Progenitor cell of endocrine pancreas (in vitro differentiated cells): ENCODE measurements around the gene PRMT3. TPM values are rescaled to one million over a fixed set of nuclear protein-coding genes. Genes with fewer than 3 reads are reported as not detected.

Experiments
- DNase-seq: peaks from one replicate; pipeline ENCODE4 v3.0.0; 2021; ENCODE audit warnings: low spot score; ENCODE audit not compliant: unreplicated experiment
- H3K27ac Mint-ChIP-seq: 2 replicates; pipeline ENCODE4 v1.8.0; 2021; ENCODE audit warnings: mild to moderate bottlenecking, moderate library complexity, mixed read lengths
- H3K27me3 Mint-ChIP-seq: 2 replicates; pipeline ENCODE4 v1.8.0; 2021; ENCODE audit warnings: mixed read lengths
- H3K36me3 Mint-ChIP-seq: 2 replicates; pipeline ENCODE4 v1.8.0; 2022; ENCODE audit warnings: mixed read lengths; ENCODE audit not compliant: insufficient read depth
- H3K4me1 Mint-ChIP-seq: 2 replicates; pipeline ENCODE4 v1.8.0; 2021; ENCODE audit warnings: low read depth, mixed read lengths
- H3K4me3 Mint-ChIP-seq: 2 replicates; pipeline ENCODE4 v1.8.0; 2021; ENCODE audit warnings: low read depth, mild to moderate bottlenecking, moderate library complexity, mixed read lengths
- H3K9me3 Mint-ChIP-seq: 2 replicates; pipeline ENCODE4 v1.8.0; 2021; ENCODE audit warnings: low read depth, mixed read lengths
- CTCF ChIP-seq: fragments of 200-600 bp; sonication (generic); IDR thresholded peaks from one replicate; pipeline ENCODE4 v1.5.0; 2021; ENCODE audit warnings: antibody characterized with exemption, mild to moderate bottlenecking; ENCODE audit not compliant: unreplicated experiment
- total RNA-seq: library from RNA; stranded (reverse); gene quantifications from 2 replicates; pipeline ENCODE4 v1.2.1, GENCODE V29; 2021

PRMT3 gene
- total RNA-seq, 1 donor from 2014 or later = 12.2 TPM

GRCh38 chr11:20457001-20457799 is 69.7 kb downstream of the PRMT3 start:
- H3K9me3 Mint-ChIP-seq = no peaks in the 10 kb centered on the region
- no peaks in the 10 kb centered on the region for H3K27me3 Mint-ChIP-seq
- no peak for DNase-seq
- no peaks in the 10 kb centered on the region for H3K4me1 Mint-ChIP-seq
- H3K4me3 Mint-ChIP-seq = no peak overlapping the region
- peaks cover 3% of the 10 kb centered on the region for H3K36me3 Mint-ChIP-seq
- no peak overlapping the region for H3K27ac Mint-ChIP-seq
- TF ChIP-seq CTCF = no peak

- Mint-ChIP-seq H3K27me3 (no peaks in the 10 kb centered on the region), H3K9me3 (no peaks in the 10 kb centered on the region)
- DNase-seq = no peak
These were observed 70.6 kb downstream of the PRMT3 start for GRCh38 chr11:20457934-20458680.

GRCh38 chr11:20458905-20459632 is 71.6 kb downstream of the PRMT3 start:
- no peaks in the 10 kb centered on the region for H3K4me1 Mint-ChIP-seq
- no peaks in the 10 kb centered on the region for H3K9me3 Mint-ChIP-seq
- no peak overlapping the region for H3K4me3 Mint-ChIP-seq
- no peak for DNase-seq
- no peaks in the 10 kb centered on the region for H3K27me3 Mint-ChIP-seq
- TF ChIP-seq CTCF = no peak
- peaks cover 3% of the 10 kb centered on the region for H3K36me3 Mint-ChIP-seq
- H3K27ac Mint-ChIP-seq = no peak overlapping the region

More at GRCh38 chr11:20457934-20458680, 70.6 kb downstream of the PRMT3 start:
- Mint-ChIP-seq H3K4me1 (no peaks in the 10 kb centered on the region), H3K27ac (no peak overlapping the region), H3K36me3 (peaks cover 3% of the 10 kb centered on the region), H3K4me3 (no peak overlapping the region)
- TF ChIP-seq CTCF = no peak

GRCh38 chr11:20459865-20460264 is 72.3 kb downstream of the PRMT3 start:
- Mint-ChIP-seq H3K27ac (no peak overlapping the region), H3K4me3 (no peak overlapping the region), H3K27me3 (no peaks in the 10 kb centered on the region), H3K36me3 (peaks cover 7% of the 10 kb centered on the region), H3K9me3 (no peaks in the 10 kb centered on the region), H3K4me1 (peaks cover 5% of the 10 kb centered on the region)
- no peak for TF ChIP-seq CTCF
- no peak for DNase-seq

GRCh38 chr11:20464518-20464917 is 77.0 kb downstream of the PRMT3 start:
- Mint-ChIP-seq H3K27me3 (no peaks in the 10 kb centered on the region), H3K27ac (no peak overlapping the region), H3K4me1 (peaks cover 6% of the 10 kb centered on the region), H3K4me3 (no peak overlapping the region), H3K36me3 (peaks cover 4% of the 10 kb centered on the region), H3K9me3 (no peaks in the 10 kb centered on the region)
- DNase-seq = no peak
- TF ChIP-seq CTCF = no peak
